NCI-H146 treated with DMSO at 0.1 percent for 48 hours (cell line): ENCODE data around the gene TRPM2.
"Not testable (repeated sequence)": the region's sequence is repeated elsewhere in the genome, so short reads cannot be mapped to it uniquely, and the experiment has no call there.

ENCODE experiments used
- DNase-seq: peaks from one replicate; lab custom pipeline; 2025; ENCODE audit not compliant: unreplicated experiment; lab: John Stamatoyannopoulos, UW

Gene TRPM2

GRCh38 chr21:44391345-44392091 is 38.1 kb downstream of the TRPM2 start:
- DNase-seq, result no peak

- no peak for DNase-seq
Measured at GRCh38 chr21:44392185-44392584, 38.8 kb downstream of the TRPM2 start.

GRCh38 chr21:44392916-44393315 is 39.5 kb downstream of the TRPM2 start:
- no peak for DNase-seq

GRCh38 chr21:44394733-44395132 is 41.3 kb downstream of the TRPM2 start:
- no peak for DNase-seq

DNA sequence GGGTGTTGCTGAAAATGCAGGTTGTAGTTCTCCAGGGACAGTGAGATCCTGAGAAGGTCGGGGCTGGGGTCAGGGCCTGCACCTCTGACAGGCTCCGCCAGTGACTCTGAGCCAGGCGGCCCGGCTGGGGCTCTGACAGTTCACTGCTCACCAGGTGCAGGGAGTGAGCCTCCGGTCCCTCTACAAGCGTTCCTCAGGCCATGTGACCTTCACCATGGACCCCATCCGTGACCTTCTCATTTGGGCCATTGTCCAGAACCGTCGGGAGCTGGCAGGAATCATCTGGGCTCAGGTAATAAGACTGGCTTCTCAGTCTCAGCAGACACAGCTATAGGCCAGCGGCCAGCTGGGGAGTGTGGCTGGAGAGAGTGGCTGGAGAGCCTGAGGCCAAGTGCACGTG is 41.8 kb downstream of the TRPM2 start:
- no peak for DNase-seq

- DNase-seq, result not testable (repeated sequence)
Measured at GRCh38 chr21:44396803-44397202, 43.4 kb downstream of the TRPM2 start.

DNA sequence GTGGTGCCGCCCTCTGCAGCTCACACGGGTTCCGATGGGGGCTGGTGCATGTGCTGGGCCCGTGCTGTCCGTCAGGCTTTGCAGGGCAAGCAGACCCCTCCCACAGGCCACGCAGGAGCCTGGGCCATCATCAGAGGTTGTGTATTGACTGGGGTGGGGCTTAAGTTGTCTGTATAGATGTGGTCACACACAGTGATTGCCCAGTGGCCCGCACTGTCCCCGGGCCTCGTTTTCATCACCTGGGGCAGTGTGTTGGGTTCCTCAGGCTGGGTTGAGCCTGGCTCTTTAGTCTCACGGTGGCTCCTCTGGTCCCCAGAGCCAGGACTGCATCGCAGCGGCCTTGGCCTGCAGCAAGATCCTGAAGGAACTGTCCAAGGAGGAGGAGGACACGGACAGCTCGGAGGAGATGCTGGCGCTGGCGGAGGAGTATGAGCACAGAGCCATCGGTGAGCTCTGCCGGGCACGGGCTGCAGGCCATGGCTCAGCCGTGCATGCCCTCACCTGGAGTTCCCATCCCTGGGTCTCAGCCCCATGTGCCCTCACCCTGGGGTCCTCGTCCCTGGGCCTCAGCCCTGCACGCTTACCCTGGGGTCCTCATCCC is 44.1 kb downstream of the TRPM2 start:
- DNase-seq, result no peak

DNA sequence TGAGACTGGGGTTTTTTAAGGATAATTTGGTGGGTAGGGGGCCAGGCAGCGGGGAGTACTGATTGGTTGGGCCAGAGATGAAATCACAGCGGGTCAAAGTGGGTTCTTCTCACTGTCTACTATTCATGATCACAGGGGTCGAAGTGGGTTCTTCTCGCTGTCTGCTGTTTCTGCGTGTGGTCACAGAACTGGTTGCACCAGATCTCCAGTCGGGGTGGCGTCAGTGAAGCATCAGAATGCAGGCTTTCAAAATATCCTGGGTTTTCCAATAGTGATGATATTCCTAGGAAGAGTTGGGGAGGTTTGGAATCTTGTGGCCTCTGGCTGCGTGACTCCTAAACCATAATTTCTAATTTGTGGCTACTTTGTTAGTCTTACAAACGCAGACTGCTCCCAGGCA is 45.1 kb downstream of the TRPM2 start:
- DNase-seq, result no peak

- no peak for DNase-seq
Measured at GRCh38 chr21:44399151-44399954, 45.9 kb downstream of the TRPM2 start.

- no peak for DNase-seq
Measured at GRCh38 chr21:44399955-44400790, 46.8 kb downstream of the TRPM2 start.

- no peak for DNase-seq
Measured at GRCh38 chr21:44400791-44401385, 47.5 kb downstream of the TRPM2 start.

- DNase-seq, result no peak
Measured at GRCh38 chr21:44401386-44402160, 48.2 kb downstream of the TRPM2 start.

GRCh38 chr21:44402323-44403105 is 49.1 kb downstream of the TRPM2 start:
- DNase-seq, result no peak

DNA sequence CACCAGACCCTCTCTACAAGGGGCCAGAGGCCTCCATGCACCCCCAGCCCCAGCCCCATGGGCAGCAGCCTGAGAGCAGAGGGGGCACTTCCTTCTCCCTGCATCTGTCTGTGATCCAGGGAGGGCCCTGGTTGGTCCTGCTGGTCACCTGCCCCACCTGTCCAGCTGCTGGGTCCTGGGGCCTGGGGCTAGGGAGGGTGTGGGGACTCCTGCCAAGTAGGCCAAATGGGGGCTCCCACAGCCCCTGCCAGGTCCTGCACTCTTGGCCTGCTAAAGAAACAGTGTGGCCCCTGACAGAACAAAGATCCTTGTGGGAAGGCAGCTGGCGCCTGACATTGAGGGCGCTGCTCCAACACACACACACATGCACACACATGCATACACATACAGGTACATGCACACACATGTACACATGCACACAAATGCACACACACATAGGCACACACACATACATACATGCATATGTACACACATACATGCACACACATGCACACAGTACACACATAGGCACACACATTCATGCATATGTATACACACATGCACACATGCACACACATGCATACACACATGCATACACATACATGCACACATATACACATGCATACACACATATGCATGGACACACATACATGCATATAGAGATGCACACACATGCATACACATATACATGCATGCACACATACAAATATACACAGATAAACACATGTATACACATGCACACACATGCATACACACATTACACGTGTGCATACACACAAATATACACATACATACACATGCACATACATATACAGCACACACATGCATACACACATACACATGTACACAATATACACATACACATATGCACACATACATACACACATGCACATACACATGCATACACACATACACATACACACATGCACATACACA is 49.9 kb downstream of the TRPM2 start:
- DNase-seq, result no peak

DNA sequence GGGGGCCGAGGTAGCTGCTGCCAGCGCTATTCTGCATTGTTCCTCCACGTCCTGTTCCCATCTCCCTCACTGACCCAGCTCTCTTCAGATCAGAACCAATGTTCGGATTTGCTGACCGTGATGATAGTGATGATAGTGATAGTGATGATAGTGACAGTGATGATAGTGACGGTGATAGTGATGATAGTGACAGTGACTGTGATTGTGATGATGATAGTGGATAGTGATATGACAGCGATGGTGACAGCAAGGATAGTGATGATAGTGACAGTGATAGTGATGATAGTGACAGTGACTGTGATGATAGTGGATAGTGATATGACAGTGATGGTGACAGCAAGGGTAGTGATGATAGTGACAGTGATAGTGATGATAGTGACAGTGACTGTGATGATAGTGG is 51.1 kb downstream of the TRPM2 start:
- not testable (repeated sequence) for DNase-seq

DNA sequence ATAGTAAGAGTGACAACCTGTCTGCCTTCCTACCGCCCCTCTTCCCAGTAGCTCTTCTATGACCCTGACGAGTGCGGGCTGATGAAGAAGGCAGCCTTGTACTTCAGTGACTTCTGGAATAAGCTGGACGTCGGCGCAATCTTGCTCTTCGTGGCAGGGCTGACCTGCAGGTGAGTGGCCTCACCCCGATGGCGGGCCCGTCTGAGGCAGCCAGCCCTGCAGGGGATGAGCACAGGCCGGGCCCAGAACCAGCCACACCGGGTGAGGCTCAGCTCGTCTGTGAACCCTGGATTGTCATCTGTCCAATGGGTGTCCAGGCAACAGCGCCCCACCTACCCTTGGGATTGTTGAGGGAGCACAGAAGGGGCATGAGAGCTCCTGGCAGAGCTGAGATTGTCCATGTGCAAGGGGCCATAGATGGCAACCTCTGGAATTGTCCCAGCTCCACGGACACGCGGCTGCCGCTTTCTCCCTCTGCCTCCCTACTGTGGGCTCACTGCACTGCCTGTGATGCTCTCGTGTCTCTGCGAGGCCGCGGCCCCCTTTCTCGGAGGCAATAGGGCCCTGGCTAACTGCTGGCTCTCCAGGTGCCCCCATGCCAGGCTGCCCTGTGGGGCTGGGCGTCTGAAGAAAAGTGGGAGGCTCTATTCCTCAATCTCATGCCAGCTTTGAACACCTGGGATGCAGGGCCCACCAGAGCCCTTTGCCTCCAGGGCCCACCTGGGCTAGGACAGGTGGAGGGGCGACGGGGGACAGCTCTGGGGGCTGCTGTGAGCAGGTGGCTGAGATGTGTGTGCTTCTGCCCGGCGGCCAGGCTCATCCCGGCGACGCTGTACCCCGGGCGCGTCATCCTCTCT is 51.9 kb downstream of the TRPM2 start:
- no peak for DNase-seq
